ENCODE results near the gene DDHD1.

GRCh38 chr14:53168786-53169185 lies 15.7 kb upstream of the DDHD1 start:
- TF ChIP-seq CTCF (IDR thresholded peaks at IDR 0.05) (no peak), POLR2AphosphoS5 (IDR thresholded peaks at IDR 0.05) (no peak)

All from sigmoid colon (tissue), 4 donors.